H54 (cell line): ENCODE results near the gene TEDC1.
A peak's percentile ranks its signal among the peaks of the same experiment; 100 is the strongest.

Source experiments
- DNase-seq: peaks from one replicate; pipeline ENCODE4 v3.0.0; 2011; ENCODE audit warnings: low spot score, mixed read lengths; ENCODE audit not compliant: insufficient read length
- FAIRE-seq: peaks from 3 replicates; lab custom pipeline; 2011; peaks lifted over from hg19 to GRCh38; lab: Jason Lieb, UNC
- POLR2A ChIP-seq: IDR thresholded peaks from 2 replicates; pipeline ENCODE4 v1.6.1; 2011; ENCODE audit warnings: low read depth, mild to moderate bottlenecking, low read length

The TEDC1 gene

GRCh38 chr14:105465209-105466031 lies 25.6 kb upstream of the TEDC1 start:
- TF ChIP-seq POLR2A: no peak
- FAIRE-seq (peak; percentile 38), DNase-seq (peak; percentile 54)

- FAIRE-seq: no peak
- TF ChIP-seq POLR2A: no peak
- DNase-seq: no peak
These were observed 24.4 kb upstream of the TEDC1 start for GRCh38 chr14:105466531-105467248.

GRCh38 chr14:105467249-105467941 lies 23.7 kb upstream of the TEDC1 start:
- FAIRE-seq (no peak), DNase-seq (no peak)
- no peak for TF ChIP-seq POLR2A

- no peak for FAIRE-seq
- TF ChIP-seq POLR2A: no peak
- DNase-seq: no peak
These were observed 23.0 kb upstream of the TEDC1 start for GRCh38 chr14:105467942-105468471.

GRCh38 chr14:105468621-105469241 lies 22.3 kb upstream of the TEDC1 start:
- no peak for FAIRE-seq

GRCh38 chr14:105469456-105470349 lies 21.3 kb upstream of the TEDC1 start:
- FAIRE-seq: no peak
- TF ChIP-seq POLR2A: no peak
- DNase-seq: no peak

More at GRCh38 chr14:105468621-105469241, 22.3 kb upstream of the TEDC1 start:
- no peak for TF ChIP-seq POLR2A
- no peak for DNase-seq

- DNase-seq (no peak), FAIRE-seq (no peak)
- no peak for TF ChIP-seq POLR2A
These were observed 20.4 kb upstream of the TEDC1 start for GRCh38 chr14:105470350-105471296.

GRCh38 chr14:105471297-105471821 lies 19.7 kb upstream of the TEDC1 start:
- TF ChIP-seq POLR2A: no peak
- FAIRE-seq (no peak), DNase-seq (no peak)

- DNase-seq: no peak
- TF ChIP-seq POLR2A: no peak
- FAIRE-seq: no peak
These were observed 19.1 kb upstream of the TEDC1 start for GRCh38 chr14:105471823-105472485.

GRCh38 chr14:105472486-105472991 lies 18.5 kb upstream of the TEDC1 start:
- DNase-seq: no peak
- no peak for FAIRE-seq
- no peak for TF ChIP-seq POLR2A

- DNase-seq (peak; percentile 72), FAIRE-seq (no peak)
- TF ChIP-seq POLR2A: no peak
These were observed 17.9 kb upstream of the TEDC1 start for GRCh38 chr14:105473033-105473676.
